Esophagus muscularis mucosa (tissue), 3 donors: ENCODE data around the gene CARS1.

Experiments
- CTCF ChIP-seq, 3 experiments: fragments of 200-600 bp in 2 of 3; fragments of 450-650 bp in 1 of 3; sonication (generic) in 2 of 3; IDR thresholded peaks; one replicate each; pipeline ENCODE4 v1.5.1; 2017 to 2019; ENCODE audit warnings: antibody characterized with exemption in 3 of 3, mild to moderate bottlenecking in 2 of 3, moderate library complexity in 1 of 3
- POLR2AphosphoS5 ChIP-seq, 2 donors: sonication (generic); formaldehyde crosslinking; IDR thresholded peaks; one replicate each; pipeline ENCODE4 v1.6.1; 2017; ENCODE audit warnings: antibody characterized with exemption in 2 of 2

GRCh38 chr11:3015796-3016195, 41.4 kb downstream of the CARS1 start:
- no peak for TF ChIP-seq CTCF (IDR thresholded peaks at IDR 0.05)
- no peak for TF ChIP-seq POLR2AphosphoS5 (IDR thresholded peaks at IDR 0.05)
